Measurements from ENCODE around the gene SYMPK. TPM values are rescaled to one million over a fixed set of nuclear protein-coding genes. Genes with fewer than 3 reads are reported as not detected.

The SYMPK gene
- total RNA-seq, 1 donor from 2014 or later = 93.0 TPM

- Mint-ChIP-seq H3K9me3 (no peaks in the 10 kb centered on the region), H3K27me3 (peaks cover 4% of the 10 kb centered on the region), H3K27ac (peak overlapping the region; percentile 74), H3K36me3 (no peaks in the 10 kb centered on the region), H3K4me3 (peak overlapping the region; percentile 65), H3K4me1 (ENCODE audit: unreplicated experiment) (peaks cover 10% of the 10 kb centered on the region)
- peak; percentile 91 for TF ChIP-seq CTCF (conservative IDR thresholded peaks at IDR 0.05)
- DNase-seq (ENCODE audit: extremely low spot score, unreplicated experiment) = no peak
Measured at GRCh38 chr19:45798995-45799517, 63.9 kb downstream of the SYMPK start.

- Mint-ChIP-seq H3K36me3 (peaks cover 8% of the 10 kb centered on the region), H3K4me1 (ENCODE audit: unreplicated experiment) (peaks cover 36% of the 10 kb centered on the region), H3K9me3 (no peaks in the 10 kb centered on the region), H3K27ac (no peak overlapping the region), H3K27me3 (peaks cover 4% of the 10 kb centered on the region), H3K4me3 (peak overlapping the region; percentile 18)
- no peak for TF ChIP-seq CTCF (conservative IDR thresholded peaks at IDR 0.05)
- no peak for DNase-seq (ENCODE audit: extremely low spot score, unreplicated experiment)
Measured at GRCh38 chr19:45794627-45795026, 68.3 kb downstream of the SYMPK start.

GRCh38 chr19:45793876-45794275, 69.1 kb downstream of the SYMPK start:
- no peak for TF ChIP-seq CTCF (conservative IDR thresholded peaks at IDR 0.05)

GRCh38 chr19:45793178-45793564, 69.8 kb downstream of the SYMPK start:
- no peaks in the 10 kb centered on the region for H3K9me3 Mint-ChIP-seq
- H3K36me3 Mint-ChIP-seq = peaks cover 14% of the 10 kb centered on the region
- H3K4me1 Mint-ChIP-seq (ENCODE audit: unreplicated experiment) = peaks cover 31% of the 10 kb centered on the region
- H3K27me3 Mint-ChIP-seq = no peaks in the 10 kb centered on the region
- H3K4me3 Mint-ChIP-seq = peak overlapping the region; percentile 88
- no peak for TF ChIP-seq CTCF (conservative IDR thresholded peaks at IDR 0.05)
- peak overlapping the region; percentile 87 for H3K27ac Mint-ChIP-seq
- no peak for DNase-seq (ENCODE audit: extremely low spot score, unreplicated experiment)

More at GRCh38 chr19:45793876-45794275, 69.1 kb downstream of the SYMPK start:
- Mint-ChIP-seq H3K4me3 (peak overlapping the region; percentile 76), H3K9me3 (no peaks in the 10 kb centered on the region), H3K4me1 (ENCODE audit: unreplicated experiment) (peaks cover 33% of the 10 kb centered on the region), H3K27me3 (peaks cover under 1% of the 10 kb centered on the region), H3K36me3 (peaks cover 11% of the 10 kb centered on the region), H3K27ac (no peak overlapping the region)
- DNase-seq (ENCODE audit: extremely low spot score, unreplicated experiment) = no peak

GRCh38 chr19:45792470-45793177, 70.3 kb downstream of the SYMPK start, which contains the start of gene DMWD:
DMWD (minus strand) TSS chr19:45792845; CDS start chr19:45792756, 89 bp downstream.
- H3K27ac Mint-ChIP-seq = peak within 1 kb of the TSS; percentile 87
- DNase-seq (ENCODE audit: extremely low spot score, unreplicated experiment) = peak; percentile 100
- no peak for TF ChIP-seq CTCF (conservative IDR thresholded peaks at IDR 0.05)
- peaks cover 16% of the 10 kb centered on the region for H3K36me3 Mint-ChIP-seq
- peaks cover 31% of the 10 kb centered on the region for H3K4me1 Mint-ChIP-seq (ENCODE audit: unreplicated experiment)
- no peaks in the 10 kb centered on the region for H3K9me3 Mint-ChIP-seq
- no peaks in the 10 kb centered on the region for H3K27me3 Mint-ChIP-seq
- H3K4me3 Mint-ChIP-seq = peak within 1 kb of the TSS; percentile 94

Data from type B pancreatic cell (in vitro differentiated cells).